GM19438 (cell line): Measurements from ENCODE around the gene COLEC12.

Source experiments
- ATAC-seq: cut with Tn5 transposase; IDR thresholded peaks from one replicate; pipeline ENCODE4 v1.9.1; 2021; ENCODE audit warnings: low read depth; ENCODE audit not compliant: unreplicated experiment

The COLEC12 gene

DNA sequence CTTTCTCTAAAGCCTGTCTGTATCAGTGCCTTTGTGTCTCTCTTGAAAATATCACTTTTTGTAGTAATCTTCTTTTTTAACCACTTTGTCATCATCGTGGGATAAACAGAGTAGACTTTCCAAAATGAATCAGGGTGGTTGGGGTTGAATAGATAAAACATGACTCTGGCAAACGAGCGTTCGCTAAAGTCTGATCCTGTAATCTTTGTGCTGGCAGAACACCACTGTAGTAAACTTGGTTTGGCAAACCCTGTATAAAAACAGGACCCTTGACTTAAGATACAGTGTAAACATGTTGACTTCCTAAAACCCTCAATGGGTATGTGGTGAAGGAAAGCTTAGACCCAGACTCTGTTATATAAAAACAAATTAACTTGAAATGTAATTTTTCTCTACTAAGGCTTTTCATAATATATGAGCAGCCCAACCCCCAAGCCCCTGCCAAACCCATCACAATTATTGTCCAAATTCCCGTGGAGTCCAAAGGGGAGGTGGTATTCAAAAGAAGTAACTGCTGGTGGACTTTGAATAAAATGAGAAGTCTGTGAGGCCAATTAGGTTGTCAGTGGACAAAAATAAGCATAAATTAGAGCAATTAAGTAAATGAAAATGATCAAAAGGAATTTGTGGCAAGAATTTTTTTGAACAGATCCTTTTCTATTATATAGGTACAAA lies 52.2 kb downstream of the COLEC12 start:
- no peak for ATAC-seq

DNA sequence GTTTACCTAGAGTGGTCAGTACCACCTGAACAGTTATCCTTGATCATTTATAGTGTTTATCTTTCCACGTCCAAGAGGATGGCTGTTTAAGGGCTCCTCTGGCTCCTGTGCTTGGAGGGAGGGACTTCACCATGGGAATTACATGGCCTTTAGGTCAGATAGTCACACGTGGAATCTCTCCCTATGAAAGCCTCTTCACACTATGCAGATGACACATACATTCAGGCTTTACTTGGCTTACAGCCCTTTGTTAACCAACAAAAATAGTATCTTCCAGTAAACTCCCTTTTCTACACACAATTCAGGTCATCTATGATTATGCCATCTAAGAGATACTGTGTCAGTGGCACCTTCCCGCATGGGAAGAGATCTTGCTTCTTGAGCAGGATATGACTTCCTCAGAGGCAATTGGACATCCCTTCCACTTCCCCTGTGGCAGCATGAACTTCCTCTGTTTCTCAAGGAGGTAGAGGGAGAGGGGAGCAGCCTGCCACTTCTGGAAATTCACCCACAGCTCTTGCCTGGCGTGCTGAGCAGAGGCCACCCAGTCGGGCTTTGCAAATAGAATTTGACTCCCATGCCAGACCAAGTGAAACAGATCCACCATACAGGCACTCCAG lies 53.5 kb downstream of the COLEC12 start:
- ATAC-seq: no peak

DNA sequence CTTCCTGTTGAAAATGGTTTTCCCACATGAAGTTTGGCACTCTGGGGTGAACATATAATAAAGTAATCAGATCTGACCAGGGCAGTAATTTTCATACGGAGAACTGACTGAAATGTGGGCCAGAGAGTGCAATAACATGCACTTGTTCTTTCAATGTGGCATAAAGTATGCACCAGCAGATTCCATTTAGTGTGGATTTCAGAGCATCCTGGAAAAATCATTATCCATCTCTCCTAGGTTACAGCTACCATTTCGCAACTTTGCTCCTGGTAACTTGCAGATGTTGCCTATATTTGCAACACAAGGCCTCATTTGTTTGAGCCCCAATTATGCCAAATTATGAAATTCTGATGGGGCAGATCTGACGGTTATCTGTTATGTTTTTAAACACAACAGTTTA lies 55.4 kb downstream of the COLEC12 start:
- no peak for ATAC-seq

DNA sequence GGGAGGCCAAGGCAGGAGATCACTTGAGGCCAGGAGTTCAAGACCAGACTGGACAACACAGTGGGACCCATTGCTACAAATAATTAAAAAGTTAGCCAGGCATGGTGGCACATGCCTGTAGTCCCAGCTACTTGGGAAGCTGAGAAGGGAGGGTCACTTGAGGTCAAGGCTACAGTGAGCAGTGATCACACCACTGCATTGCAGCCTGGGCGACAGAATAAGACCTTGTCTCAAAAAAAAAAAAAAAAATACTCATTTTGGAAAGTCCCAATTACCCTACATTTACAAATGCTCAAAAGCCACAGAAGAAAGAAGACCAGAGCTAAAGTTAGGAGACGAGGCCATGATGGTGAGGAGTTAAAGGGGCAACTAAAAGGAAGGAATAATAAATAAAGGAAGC lies 61.9 kb downstream of the COLEC12 start:
- ATAC-seq: no peak

DNA sequence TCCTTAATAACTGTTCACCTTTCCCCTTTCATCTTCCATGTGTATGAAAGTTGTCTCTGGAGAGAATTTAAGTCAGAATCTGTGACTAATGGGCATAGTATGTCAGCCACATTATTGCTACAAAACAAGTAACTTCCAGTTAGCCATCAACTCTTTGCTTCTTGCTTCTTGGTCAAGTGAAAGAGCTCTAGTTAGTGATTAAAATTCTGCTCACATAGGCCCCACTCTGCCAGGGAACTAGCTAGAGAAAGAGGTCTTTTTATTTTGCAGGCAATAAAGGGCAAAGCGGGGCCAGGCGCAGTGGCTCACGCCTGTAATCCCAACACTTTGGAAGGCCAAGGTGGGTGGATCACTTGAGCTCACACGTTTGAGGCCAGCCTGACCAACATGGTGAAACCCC lies 64.6 kb downstream of the COLEC12 start:
- no peak for ATAC-seq

DNA sequence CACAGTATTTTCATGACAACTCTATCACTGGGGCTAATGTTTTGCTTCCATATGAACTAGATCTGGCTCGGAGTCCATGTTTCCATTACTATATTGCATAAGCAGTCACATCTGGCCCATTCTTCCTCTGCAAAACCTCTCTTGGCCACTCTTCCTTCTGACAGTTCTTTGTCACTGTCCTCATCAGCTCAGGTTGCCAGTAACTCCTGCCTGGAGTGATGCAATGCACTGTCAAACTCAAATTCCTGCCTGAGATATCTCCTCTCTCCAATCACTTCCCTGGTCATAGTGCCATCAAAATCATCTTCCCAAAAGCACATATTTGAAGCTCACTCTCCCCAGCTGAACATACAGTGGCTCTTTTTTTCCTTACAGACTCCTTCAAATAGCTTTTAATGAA lies 66.1 kb downstream of the COLEC12 start:
- ATAC-seq: no peak

DNA sequence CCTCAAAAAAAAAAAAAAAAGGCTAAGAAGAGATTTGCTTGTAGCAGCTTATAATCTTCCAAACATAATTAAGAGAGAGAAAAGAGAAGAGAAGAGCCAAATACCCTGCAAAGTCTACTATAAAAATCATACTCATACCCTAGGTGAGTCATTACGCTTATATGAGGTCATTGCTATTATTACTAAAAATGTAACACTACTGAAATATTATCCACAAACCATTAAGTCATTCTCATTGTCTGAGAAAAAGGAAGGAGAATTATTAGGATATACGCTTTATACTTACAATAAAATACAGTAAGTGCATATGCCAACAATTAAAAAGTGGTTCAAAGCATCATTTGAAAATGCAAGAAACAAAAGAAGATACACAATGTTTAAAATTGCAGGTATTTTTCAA lies 66.5 kb downstream of the COLEC12 start:
- no peak for ATAC-seq

DNA sequence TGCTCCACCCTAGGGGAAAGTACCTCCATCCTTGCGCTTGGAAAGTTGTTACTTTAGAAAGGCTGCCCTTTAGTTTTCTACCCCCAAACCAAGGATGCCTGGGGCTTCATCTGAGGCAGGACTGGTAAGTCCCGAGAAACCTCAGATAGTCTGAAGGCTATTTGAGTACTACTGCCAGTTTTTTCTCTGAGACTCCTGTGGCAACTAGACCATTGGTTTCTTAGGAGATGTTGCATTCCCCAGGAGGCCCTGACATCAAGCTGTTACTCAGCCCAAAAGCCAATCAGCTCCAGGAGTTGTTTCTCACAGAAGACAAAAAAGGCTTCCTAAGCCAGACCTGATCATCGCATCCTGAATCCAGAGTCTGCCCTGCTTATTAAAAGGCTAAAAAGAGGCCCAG lies 67.2 kb downstream of the COLEC12 start:
- ATAC-seq: no peak

DNA sequence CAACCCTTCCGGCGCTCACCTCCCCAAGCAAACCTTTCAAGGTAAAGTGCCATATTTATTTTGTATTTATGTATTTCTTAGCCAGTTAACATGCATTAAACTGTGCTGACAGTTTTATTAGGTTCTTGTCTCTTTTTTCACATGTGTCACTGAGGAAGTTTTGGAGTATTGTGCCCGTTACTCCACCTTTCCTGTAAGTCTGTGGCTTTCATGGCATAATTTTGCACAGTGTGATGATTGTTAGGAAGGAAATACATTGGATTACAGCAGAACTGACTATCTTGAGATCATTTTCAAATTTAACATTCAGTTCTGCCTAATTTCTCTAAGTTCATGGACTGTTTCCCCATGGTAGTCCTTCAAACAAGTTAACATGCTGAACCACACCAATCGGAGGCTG lies 67.7 kb downstream of the COLEC12 start:
- no peak for ATAC-seq

DNA sequence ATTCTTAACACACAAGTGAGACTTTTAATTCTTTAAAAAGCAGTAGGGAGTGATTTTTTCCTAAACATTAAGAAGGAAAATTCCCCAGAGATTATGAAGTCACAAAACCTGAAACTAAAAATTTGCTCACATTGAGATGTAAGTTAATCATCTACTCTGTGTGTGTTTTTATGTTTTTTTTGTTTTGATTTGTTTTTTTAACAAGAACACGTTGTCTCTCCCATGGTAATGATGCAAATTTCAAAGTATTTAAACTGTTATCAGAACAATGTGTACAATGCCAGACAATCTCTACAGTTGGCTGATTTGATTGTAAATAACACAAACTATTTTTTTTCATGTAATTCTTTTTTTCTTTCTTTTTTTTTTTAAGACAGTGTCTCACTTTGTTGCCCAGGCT lies 71.5 kb downstream of the COLEC12 start:
- ATAC-seq: no peak

DNA sequence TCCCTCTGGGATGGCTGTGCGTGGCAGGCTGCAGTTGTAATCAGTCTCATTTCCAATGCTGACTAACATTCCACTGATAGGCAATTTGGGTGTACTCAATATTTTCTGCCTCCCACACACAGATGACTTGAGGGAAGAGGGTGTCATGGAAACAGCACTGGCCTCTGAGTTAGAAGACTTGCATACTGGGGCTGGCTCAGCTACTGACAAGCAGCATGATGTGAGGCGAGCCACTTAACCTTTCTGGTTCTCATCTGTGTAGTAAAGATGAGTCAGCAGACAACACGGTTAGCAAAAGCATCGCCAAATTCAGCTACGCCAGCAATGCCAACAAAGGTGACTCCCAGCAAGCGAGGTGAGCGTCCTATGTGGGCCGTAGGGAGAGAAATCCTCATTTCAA lies 73.5 kb downstream of the COLEC12 start:
- no peak for ATAC-seq

DNA sequence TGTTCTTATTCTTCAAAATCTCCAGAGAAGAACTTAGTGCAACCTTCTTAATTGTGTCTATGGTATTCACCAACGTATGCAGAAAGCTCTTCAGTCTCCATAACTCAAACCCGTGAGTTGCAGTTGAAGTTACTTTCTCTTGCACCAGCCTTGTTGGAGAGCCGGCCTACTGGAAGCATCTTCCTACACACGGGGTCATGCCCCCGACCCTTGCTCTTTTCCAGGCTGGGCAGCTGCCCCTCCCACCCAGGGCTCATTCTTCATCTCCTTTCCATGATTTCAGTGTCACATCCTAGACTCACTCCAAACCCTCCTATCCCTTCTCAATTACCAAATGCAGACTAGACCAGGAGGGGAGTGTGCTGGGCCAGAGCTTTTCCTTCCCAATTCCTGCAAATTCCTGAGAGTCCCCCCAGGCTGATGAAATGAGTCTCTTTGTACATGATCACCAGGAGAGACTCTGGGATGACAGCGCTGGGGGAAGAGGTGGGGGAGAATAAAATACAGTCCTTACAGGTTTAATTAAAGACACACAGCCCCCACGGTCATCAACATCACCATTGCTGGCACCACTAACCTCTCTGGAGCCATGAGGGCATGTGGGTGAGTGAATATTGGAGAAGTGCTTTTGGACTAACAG lies 75.3 kb downstream of the COLEC12 start:
- ATAC-seq: no peak

DNA sequence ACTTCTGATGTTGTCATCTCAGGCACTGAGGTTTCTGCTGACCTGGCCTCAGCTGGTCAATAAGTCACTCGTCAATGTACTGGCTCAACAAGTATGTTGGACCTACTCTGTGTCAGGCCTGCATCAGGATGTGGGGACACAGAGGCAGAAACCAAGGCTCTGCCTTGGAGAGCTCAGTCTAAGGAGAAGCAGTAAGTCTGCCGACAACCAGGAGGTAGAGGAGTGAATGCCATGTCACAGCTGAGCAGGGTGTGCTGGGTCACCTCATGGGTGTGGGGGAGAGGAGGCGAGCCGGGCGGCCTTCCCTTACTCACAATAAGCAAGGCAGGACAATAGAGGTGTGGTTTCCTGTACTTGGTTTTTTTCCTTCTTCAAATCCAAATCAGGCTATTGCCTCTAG lies 75.8 kb downstream of the COLEC12 start:
- no peak for ATAC-seq

DNA sequence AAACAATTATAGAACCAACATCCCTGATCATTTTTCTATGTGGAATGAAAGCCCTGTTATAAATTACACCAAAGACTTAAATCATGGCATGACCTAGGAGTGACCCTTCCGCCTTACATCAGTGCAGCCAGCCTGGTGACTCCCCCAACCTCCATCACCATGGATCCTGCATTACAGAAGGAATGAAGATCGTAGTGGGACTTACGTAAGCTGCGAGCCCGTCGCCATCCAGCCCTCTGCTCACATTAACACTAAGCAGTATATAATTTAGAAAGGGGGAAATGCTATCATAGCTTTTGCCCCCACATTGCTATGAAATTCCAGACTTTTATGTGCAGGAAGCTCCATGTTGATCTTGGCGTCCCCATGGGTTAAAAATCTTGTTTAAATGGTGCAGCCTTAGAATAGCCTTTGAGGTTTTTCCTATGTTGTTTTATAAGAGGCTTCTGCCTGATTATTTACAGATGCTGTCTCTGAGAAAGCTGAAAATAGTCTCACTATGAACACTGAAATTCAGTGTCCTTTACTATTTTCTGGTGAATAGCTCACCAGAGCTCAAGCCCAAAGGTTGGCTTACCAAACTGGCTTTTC lies 76.3 kb downstream of the COLEC12 start:
- ATAC-seq: no peak

DNA sequence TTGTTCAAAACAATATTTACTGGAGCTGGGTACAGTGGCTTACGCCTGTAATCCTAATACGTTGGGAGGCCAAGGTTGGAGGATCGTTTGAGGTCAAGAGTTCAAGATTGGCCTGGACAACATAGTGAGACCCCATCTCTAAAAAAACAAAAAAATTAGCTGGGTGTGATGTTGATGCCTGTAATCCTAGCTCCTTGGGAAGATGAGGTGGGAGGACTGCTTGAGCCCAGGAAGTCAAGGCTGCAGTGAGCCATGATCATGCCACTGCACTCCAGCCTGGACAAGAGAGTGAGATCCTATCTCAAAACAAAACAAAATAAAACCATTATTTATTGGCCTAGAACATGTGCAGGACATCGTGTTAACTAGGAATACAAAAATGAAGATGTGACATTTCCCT lies 77.5 kb downstream of the COLEC12 start:
- no peak for ATAC-seq

DNA sequence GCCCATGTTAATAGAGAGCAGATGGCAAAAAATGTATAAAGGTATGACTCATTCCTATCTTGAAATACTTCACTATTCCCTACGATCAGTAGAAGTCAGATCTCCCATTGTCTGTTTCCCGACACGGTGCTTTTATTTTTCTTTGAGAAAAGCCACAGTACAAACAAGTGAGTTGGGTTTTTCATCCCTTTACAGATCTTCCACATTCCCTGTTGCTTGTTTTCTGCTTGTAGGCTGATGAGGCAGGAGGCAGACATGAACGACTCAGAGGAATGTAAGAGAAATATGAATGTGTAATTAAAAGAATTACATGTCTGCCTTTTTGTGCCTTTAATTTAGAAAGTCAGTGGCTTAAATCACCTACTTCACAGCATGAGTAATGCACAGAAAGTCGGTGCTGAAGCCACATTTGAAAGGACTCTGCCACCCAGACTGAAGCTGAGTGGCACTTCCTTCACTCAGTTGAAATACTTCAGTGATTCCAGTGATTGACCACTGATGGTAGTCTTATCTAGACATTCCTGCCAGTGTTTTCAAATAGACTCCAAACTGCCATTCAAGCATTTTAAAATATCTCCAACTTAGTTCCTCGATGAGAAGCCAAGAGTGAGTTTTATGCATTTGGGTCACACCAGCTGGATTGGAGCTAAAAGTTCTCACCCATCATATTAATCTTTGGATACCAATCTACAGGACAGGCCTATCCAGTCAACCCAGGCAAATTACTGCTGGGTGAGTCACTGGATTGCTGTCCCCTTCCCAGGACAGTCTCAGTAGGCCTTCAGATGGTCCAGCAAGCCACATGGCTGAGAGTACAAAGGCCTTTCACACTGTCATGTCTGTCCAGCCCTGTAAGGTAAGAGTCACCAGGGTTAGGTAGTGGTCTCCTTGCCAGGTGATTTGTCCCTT lies 79.0 kb downstream of the COLEC12 start:
- no peak for ATAC-seq

DNA sequence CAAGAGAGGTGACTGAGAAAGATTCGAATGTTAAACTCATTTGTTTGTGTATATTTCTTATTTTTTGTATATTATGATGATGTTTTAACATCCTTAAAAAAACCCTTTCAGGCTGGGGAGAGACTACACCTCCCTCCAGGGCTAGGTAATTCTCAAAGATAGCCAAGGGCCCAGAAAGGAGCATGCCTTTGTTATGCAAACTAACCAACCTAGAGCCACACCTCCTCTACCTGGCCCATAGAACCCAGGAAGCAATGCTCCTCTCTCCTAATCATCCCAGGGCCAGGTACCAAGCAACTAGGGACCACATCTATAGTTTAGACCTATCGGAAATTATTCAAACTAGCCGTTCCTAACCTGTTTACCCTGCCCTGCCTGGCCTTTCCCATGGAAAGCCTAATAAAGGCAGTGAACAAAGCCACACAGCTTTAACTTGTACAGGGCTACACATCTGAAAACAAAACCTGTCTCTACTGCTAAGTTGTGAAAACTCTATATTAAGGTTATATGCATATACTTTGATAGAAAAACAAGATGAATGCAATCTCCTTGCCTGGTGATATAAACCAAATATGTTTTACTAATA lies 79.7 kb downstream of the COLEC12 start:
- no peak for ATAC-seq

DNA sequence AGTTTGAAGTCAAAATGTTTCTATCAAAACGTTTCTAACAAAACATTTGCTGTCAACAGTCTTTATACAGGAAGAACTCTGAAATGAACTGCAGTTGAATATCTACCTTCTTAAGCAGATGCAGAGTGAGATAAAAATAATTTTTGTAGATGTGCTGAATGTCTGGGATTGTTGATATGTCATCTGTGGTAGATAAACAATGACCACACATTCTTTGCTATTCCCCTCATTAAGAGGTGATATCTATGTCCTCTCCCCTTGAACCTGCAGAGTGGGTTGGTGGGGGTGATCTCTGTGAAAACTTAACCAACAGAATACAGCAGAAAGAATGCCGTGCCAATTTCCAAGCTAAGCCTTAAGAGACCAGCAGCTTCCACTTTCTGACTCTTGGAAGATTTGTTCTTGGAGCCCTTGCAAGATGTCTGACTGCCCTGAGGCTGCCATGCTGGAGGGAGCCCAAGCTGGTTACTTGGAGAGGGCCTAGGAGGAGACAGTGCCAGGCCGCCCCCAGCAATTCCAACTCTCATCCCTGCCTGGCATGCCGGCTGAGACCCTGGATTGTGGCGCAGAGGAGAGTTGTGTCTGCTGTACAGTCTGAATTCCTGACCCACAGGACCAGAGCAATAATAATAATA lies 80.8 kb downstream of the COLEC12 start:
- no peak for ATAC-seq

DNA sequence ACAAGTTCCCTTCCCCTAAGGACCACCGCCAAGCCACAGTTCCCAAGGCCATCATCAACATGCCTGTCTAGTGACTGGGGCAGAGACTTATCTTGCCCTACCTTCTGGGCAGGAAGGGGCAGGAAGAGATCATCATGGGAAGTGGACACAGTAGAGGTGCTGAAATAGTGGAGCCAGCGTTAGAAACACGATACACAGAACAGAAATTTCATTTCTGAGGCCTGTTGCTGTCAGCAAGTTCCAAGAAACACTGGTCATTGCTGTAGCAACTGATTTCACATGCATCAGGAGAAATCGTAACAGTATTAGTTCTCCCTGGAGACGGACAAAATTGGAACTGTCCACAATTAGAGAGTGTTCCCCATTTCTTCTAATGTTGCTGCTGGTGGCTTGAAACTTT lies 83.0 kb downstream of the COLEC12 start:
- no peak for ATAC-seq

DNA sequence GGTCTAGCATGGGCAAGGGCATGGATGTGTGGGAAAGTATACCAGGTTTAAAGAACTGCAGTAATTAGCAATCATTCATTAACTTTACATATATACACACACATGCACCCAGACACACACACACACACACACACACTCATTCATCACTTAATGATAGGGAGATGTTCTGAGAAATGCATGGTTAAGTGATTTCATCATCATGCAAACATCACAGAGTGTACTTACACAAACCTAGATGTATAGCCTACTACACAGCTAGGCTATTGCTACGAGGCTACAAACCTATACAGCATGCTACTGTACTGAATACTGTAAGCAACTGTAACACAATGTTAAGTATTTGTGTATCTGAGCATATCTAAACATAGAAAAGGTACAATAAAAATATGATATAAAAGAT lies 83.6 kb downstream of the COLEC12 start:
- ATAC-seq: no peak
